Esophagus muscularis mucosa (tissue), 4 donors: Measurements from ENCODE around the gene HAND2. TPM values are rescaled to one million over a fixed set of nuclear protein-coding genes. Genes with fewer than 3 reads are reported as not detected.
A peak's percentile ranks its signal among the peaks of the same experiment; 100 is the strongest.

Source experiments
- DNase-seq: peaks from one replicate; pipeline ENCODE4 v3.0.0-alpha.2; 2017; ENCODE audit errors: extremely low spot score
- H3K27ac ChIP-seq, 4 donors: fragments of 200-600 bp; sonication (generic); replicated peaks in 1 of 4; 1 replicate in 3 of 4; 2 replicates in 1 of 4; pipeline ENCODE4 v1.5.1; 2016 to 2019; ENCODE audit warnings: mild to moderate bottlenecking in 1 of 4
- H3K27me3 ChIP-seq, 4 donors: fragments of 200-600 bp; sonication (generic); one replicate each; pipeline versions ENCODE4 v1.5.1 to v1.6.0; 2016 to 2019
- H3K36me3 ChIP-seq, 4 donors: fragments of 200-600 bp; sonication (generic); one replicate each; pipeline ENCODE4 v1.5.1; 2016 to 2019
- H3K4me1 ChIP-seq, 4 donors: fragments of 200-600 bp; sonication (generic); one replicate each; pipeline ENCODE4 v1.5.1; 2016 to 2019
- H3K4me3 ChIP-seq, 4 donors: fragments of 200-600 bp; sonication (generic); 1 replicate in 2 of 4; 2 replicates in 2 of 4; pipeline ENCODE4 v1.5.1; 2016 to 2019; ENCODE audit warnings: mild to moderate bottlenecking in 4 of 4, moderate library complexity in 1 of 4
- H3K9me3 ChIP-seq, 4 donors: fragments of 200-600 bp; sonication (generic); 1 replicate in 3 of 4; 2 replicates in 1 of 4; pipeline ENCODE4 v1.5.1; 2016 to 2019
- CTCF ChIP-seq, 3 experiments: fragments of 200-600 bp in 2 of 3; fragments of 450-650 bp in 1 of 3; sonication (generic) in 2 of 3; IDR thresholded peaks; one replicate each; pipeline ENCODE4 v1.5.1; 2017 to 2019; ENCODE audit warnings: antibody characterized with exemption in 3 of 3, mild to moderate bottlenecking in 2 of 3, moderate library complexity in 1 of 3
- EP300 ChIP-seq: sonication (generic); formaldehyde crosslinking; IDR thresholded peaks from one replicate; pipeline ENCODE4 v1.6.1; 2017; ENCODE audit warnings: antibody characterized with exemption
- POLR2A ChIP-seq: fragments of 450-650 bp; IDR thresholded peaks from one replicate; pipeline ENCODE4 v1.6.1; 2017; ENCODE audit warnings: antibody characterized with exemption, moderate library complexity, mild to moderate bottlenecking, low read depth
- POLR2AphosphoS5 ChIP-seq, 2 donors: sonication (generic); formaldehyde crosslinking; IDR thresholded peaks; one replicate each; pipeline ENCODE4 v1.6.1; 2017; ENCODE audit warnings: antibody characterized with exemption in 2 of 2
- WGBS: methylation state at CpG from one replicate; pipeline ENCODE4 v1.1.5; 2018; 5-methylcytosine and 5-hydroxymethylcytosine counted together
- intact Hi-C: fragments of 100-400 bp; cut with DNase I; formaldehyde crosslinking; loops from one replicate; pipeline ENCODE4 v1.15.1; 2023
- total RNA-seq, 4 donors: library from RNA; depleted of rRNA; stranded (reverse); fragments of >200 nt; gene quantifications; one replicate each; pipeline versions ENCODE4 v1.1.0 to v1.2.1, GENCODE V29; 2016

The HAND2 gene
- total RNA-seq, 4 donors from 2014 or later, result 77.7 to 165 (median 138) TPM

GRCh38 chr4:173573286-173573685 is 43.3 kb upstream of the HAND2 start:
- TF ChIP-seq EP300 (no peak), CTCF (IDR thresholded peaks at IDR 0.05) (no peak), POLR2A (no peak), POLR2AphosphoS5 (IDR thresholded peaks at IDR 0.05) (peak in 1 of 2 donors; percentile 44)
- Histone ChIP-seq H3K4me1 (peaks cover 13 to 45% (median 40%) of the 10 kb centered on the region in 4 donors), H3K9me3 (no peaks in the 10 kb centered on the region), H3K27me3 (no peaks in the 10 kb centered on the region), H3K4me3 (no peak overlapping the region), H3K27ac (peak overlapping the region; percentile 54 to 59 (median 56)), H3K36me3 (no peaks in the 10 kb centered on the region)
- DNase-seq, result no peak
- WGBS, result 40% methylated on average over 4 of the region's 4 CpGs
- intact Hi-C loops, result no loop called here

GRCh38 chr4:173572493-173573129 is 42.6 kb upstream of the HAND2 start:
- Histone ChIP-seq H3K9me3 (no peaks in the 10 kb centered on the region), H3K27me3 (no peaks in the 10 kb centered on the region), H3K36me3 (no peaks in the 10 kb centered on the region), H3K4me3 (no peak overlapping the region), H3K4me1 (peaks cover 13 to 45% (median 40%) of the 10 kb centered on the region in 4 donors), H3K27ac (peak overlapping the region in 3 of 4 donors; percentile 54 to 59 (median 57))
- no peak for TF ChIP-seq CTCF (IDR thresholded peaks at IDR 0.05)
- TF ChIP-seq POLR2AphosphoS5 (IDR thresholded peaks at IDR 0.05), result no peak
- TF ChIP-seq EP300, result no peak
- TF ChIP-seq POLR2A, result no peak
- intact Hi-C loops, result no loop called here
- WGBS, result 57% methylated on average over 3 of the region's 3 CpGs
- DNase-seq, result no peak

GRCh38 chr4:173571620-173572019 is 41.6 kb upstream of the HAND2 start:
- no peaks in the 10 kb centered on the region for H3K36me3 ChIP-seq
- no peaks in the 10 kb centered on the region for H3K27me3 ChIP-seq
- H3K27ac ChIP-seq, result peak overlapping the region in 3 of 4 donors; percentile 13 to 21 (median 13)
- TF ChIP-seq EP300 (no peak), POLR2A (no peak), POLR2AphosphoS5 (IDR thresholded peaks at IDR 0.05) (no peak)
- no peak overlapping the region for H3K4me3 ChIP-seq
- H3K4me1 ChIP-seq, result peaks cover 13 to 45% (median 40%) of the 10 kb centered on the region in 4 donors
- WGBS, result 51% methylated on average over 2 of the region's 2 CpGs
- DNase-seq, result no peak
- no peaks in the 10 kb centered on the region for H3K9me3 ChIP-seq
- intact Hi-C loops, result no loop called here

GRCh38 chr4:173565281-173565680 is 35.3 kb upstream of the HAND2 start:
- Histone ChIP-seq H3K9me3 (no peaks in the 10 kb centered on the region), H3K4me1 (peaks cover 3 to 25% (median 13%) of the 10 kb centered on the region in 4 donors), H3K36me3 (no peaks in the 10 kb centered on the region), H3K4me3 (no peak overlapping the region), H3K27me3 (no peaks in the 10 kb centered on the region), H3K27ac (peak overlapping the region in 1 of 4 donors; percentile 19)
- TF ChIP-seq EP300 (no peak), POLR2A (no peak), CTCF (IDR thresholded peaks at IDR 0.05) (no peak), POLR2AphosphoS5 (IDR thresholded peaks at IDR 0.05) (no peak)
- intact Hi-C loops, result no loop called here
- WGBS, result 41% methylated on average over 2 of the region's 2 CpGs
- DNase-seq, result no peak

- H3K36me3 ChIP-seq, result no peaks in the 10 kb centered on the region
- peaks cover 2 to 22% (median 11%) of the 10 kb centered on the region in 4 donors for H3K4me1 ChIP-seq
- H3K4me3 ChIP-seq, result no peak overlapping the region
- TF ChIP-seq POLR2AphosphoS5 (IDR thresholded peaks at IDR 0.05), result no peak
- TF ChIP-seq CTCF (IDR thresholded peaks at IDR 0.05), result no peak
- TF ChIP-seq EP300, result no peak
- no peak for TF ChIP-seq POLR2A
- H3K27me3 ChIP-seq, result no peaks in the 10 kb centered on the region
- no peaks in the 10 kb centered on the region for H3K9me3 ChIP-seq
- intact Hi-C loops, result no loop called here
- no peak overlapping the region for H3K27ac ChIP-seq
- DNase-seq, result no peak
- 84% methylated on average over 2 of the region's 2 CpGs for WGBS
These were observed 34.4 kb upstream of the HAND2 start for GRCh38 chr4:173564461-173564860.
